H4 (cell line): ENCODE data around the gene PAPOLG. TPM values are rescaled to one million over a fixed set of nuclear protein-coding genes. Genes with fewer than 3 reads are reported as not detected.
"Not testable (repeated sequence)": the region's sequence is repeated elsewhere in the genome, so short reads cannot be mapped to it uniquely, and the experiment has no call there.

Experiments
- DNase-seq: peaks from one replicate; pipeline ENCODE4 v3.0.0-alpha.2; 2015; ENCODE audit warnings: low spot score
- total RNA-seq: library from RNA; depleted of rRNA; stranded (reverse); fragments of >200 nt; shearing (Covaris generic); gene quantifications from 2 replicates; pipeline ENCODE4 v1.2.3, GENCODE V29; 2014; rRNA removed

PAPOLG gene
- total RNA-seq, 1 experiment from 2014 or later, result 11.8 TPM

- DNase-seq, result no peak
These were observed 66.9 kb downstream of the PAPOLG start for GRCh38 chr2:60822987-60823386.

- DNase-seq, result no peak
These were observed 67.7 kb downstream of the PAPOLG start for GRCh38 chr2:60823694-60824305.

GRCh38 chr2:60825666-60826065 lies 69.6 kb downstream of the PAPOLG start:
- no peak for DNase-seq

DNA sequence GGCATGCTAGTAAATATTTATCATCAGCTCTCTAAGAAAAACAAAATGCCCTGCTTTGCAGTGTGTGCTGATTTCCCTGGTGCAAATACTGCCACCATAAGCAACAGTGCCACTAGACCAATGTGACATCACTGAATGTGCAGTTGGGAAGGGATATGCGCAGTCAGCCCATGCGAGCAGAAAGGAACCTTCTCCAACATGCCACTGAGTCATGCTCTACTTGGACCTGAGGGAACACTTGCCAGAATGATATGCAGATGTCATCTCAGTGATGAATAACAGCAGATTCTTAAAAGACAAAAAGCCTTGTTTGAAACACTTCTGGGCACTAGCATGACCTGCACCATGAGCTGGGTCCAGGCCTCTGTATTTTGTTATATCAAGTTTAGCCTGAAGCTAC lies 70.0 kb downstream of the PAPOLG start:
- DNase-seq, result no peak

GRCh38 chr2:60826860-60827259 lies 70.8 kb downstream of the PAPOLG start:
- not testable (repeated sequence) for DNase-seq

GRCh38 chr2:60827369-60827768 lies 71.3 kb downstream of the PAPOLG start:
- DNase-seq, result no peak

GRCh38 chr2:60830991-60831390 lies 74.9 kb downstream of the PAPOLG start:
- DNase-seq, result no peak

- DNase-seq, result no peak
These were observed 75.9 kb downstream of the PAPOLG start for GRCh38 chr2:60831921-60832320.

GRCh38 chr2:60832621-60833020 lies 76.6 kb downstream of the PAPOLG start:
- DNase-seq, result no peak

GRCh38 chr2:60834270-60834717 lies 78.2 kb downstream of the PAPOLG start:
- no peak for DNase-seq

- DNase-seq, result no peak
These were observed 80.4 kb downstream of the PAPOLG start for GRCh38 chr2:60836491-60836890.

DNA sequence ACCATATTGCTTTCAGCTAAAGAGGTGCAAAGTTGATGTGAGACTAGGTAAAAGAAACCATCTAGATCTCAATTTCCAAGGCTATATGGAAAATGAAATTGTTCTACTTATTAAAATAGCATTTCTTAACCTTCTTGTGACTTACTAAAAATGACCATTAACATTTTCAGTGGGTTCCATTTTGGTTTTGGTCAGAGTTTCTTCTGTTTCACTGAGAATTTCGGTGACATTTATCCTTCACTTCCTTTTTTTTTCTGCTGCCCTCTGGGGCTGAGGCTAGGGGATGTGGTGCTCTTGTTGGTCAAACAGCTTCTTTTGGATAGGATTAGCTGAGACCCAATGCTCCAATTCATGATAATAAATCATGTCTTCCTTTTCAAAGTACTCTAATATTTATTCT lies 81.1 kb downstream of the PAPOLG start:
- no peak for DNase-seq

- no peak for DNase-seq
These were observed 82.4 kb downstream of the PAPOLG start for GRCh38 chr2:60838481-60838880.

GRCh38 chr2:60839126-60839813 lies 83.2 kb downstream of the PAPOLG start:
- DNase-seq, result no peak

GRCh38 chr2:60840880-60841279 lies 84.8 kb downstream of the PAPOLG start:
- no peak for DNase-seq

DNA sequence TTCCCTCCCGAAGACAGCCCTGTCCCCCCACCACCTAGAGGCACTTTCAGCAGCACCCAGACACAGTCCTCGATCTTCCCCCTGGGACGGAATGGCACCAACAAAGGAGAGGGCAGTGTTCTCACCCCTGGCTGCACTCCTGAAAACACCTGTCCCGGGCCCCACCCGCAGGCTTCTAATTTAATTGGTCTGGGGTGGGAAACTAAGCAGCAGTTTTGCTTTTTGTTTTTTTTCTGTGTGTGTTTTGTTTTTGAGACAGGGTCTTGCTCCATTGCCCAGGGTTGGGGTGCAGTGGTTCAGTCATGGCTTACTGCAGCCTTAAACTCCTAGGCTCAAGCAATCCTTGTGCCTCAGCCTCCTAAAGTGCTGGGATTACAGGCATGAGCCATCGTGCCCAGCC lies 86.9 kb downstream of the PAPOLG start:
- no peak for DNase-seq

DNA sequence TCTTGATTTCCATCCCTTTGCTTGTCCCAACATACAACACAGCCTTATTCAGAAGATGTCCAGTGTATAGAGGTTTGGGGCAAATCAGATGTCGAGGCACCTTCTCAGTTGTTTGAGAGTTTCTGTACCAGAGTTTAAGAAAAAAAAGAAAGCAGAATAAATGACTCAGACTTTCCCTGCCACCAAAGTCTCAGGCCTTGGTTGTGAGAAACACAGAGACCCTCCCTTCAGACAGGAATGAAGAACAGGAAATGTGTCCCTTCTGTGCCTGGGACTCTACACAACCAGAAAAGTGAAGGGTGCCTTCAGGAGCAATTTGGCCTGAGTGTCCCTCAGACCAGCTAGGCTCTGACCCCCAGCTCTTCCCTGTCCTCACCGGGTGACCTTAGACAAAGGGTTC lies 88.0 kb downstream of the PAPOLG start:
- DNase-seq, result no peak

GRCh38 chr2:60847854-60848253 lies 91.8 kb downstream of the PAPOLG start:
- no peak for DNase-seq

Other genes starting within 250 kb of the PAPOLG start
- gene BCL11A, start 202.6 kb upstream of the PAPOLG start, total RNA-seq, result 1.1 and 1.3 TPM in 2 replicates
- 2.9 and 3.0 TPM in 2 replicates for gene REL, start 125.3 kb downstream of the PAPOLG start, total RNA-seq